WI38 (cell line): Measurements from ENCODE around the gene NRROS.

Experiments
- H3K4me3 ChIP-seq: 2 replicates; pipeline ENCODE4 v1.5.1; 2011; ENCODE audit warnings: low read depth, mild to moderate bottlenecking, control low read depth, low read length
- TF ChIP-seq, protein P1 (sequence below): IDR thresholded peaks from 2 replicates; pipeline ENCODE4 v1.5.1; 2012; ENCODE audit warnings: low read depth, mild to moderate bottlenecking, control low read depth, low read length

NRROS gene

DNA sequence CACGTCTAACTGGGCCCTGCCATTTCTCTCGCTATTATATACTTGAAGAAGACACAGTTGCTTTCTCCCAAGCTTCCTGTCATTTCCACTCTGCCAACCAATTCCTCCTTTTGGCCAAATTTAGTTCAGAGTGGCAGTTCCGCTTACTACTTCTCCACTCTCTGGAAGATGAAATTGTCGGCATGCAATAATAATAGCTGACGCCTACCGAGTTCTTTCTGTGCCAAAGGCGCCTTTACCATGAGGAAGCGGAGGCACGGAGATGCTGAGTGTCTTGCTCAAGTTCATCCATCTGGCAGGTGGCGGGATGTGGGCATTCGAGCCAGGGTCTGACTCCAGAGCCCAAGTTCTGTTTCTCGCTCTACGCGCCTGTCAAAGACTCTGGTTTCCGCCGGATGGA lies 14.6 kb upstream of the NRROS start:
- no peak overlapping the region for H3K4me3 ChIP-seq
- TF ChIP-seq, protein P1, sequence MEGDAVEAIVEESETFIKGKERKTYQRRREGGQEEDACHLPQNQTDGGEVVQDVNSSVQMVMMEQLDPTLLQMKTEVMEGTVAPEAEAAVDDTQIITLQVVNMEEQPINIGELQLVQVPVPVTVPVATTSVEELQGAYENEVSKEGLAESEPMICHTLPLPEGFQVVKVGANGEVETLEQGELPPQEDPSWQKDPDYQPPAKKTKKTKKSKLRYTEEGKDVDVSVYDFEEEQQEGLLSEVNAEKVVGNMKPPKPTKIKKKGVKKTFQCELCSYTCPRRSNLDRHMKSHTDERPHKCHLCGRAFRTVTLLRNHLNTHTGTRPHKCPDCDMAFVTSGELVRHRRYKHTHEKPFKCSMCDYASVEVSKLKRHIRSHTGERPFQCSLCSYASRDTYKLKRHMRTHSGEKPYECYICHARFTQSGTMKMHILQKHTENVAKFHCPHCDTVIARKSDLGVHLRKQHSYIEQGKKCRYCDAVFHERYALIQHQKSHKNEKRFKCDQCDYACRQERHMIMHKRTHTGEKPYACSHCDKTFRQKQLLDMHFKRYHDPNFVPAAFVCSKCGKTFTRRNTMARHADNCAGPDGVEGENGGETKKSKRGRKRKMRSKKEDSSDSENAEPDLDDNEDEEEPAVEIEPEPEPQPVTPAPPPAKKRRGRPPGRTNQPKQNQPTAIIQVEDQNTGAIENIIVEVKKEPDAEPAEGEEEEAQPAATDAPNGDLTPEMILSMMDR, result no peak

DNA sequence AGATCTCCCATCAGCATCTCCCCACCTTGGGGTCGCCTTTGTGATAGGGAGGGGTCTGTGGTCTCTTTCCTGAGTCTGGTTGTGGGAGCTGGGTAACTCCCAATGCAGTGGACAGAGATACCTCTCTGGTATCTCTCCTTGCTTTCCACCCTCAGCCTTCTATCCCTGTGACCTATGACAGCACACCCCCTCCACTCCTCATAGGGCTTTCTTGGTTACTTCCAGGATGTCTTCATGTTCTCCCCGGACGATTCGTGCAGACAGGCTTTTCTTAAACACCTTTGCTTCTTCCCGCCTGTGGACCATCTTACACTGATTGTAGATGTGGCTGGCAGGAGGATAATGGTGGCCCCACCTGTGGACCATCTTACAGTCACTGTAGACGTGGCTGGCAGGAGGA lies 14.2 kb upstream of the NRROS start:
- no peak overlapping the region for H3K4me3 ChIP-seq
- TF ChIP-seq, protein P1, result no peak

- TF ChIP-seq, protein P1, result no peak
- no peak overlapping the region for H3K4me3 ChIP-seq
These were observed 11.6 kb upstream of the NRROS start for GRCh38 chr3:196627918-196628231.

DNA sequence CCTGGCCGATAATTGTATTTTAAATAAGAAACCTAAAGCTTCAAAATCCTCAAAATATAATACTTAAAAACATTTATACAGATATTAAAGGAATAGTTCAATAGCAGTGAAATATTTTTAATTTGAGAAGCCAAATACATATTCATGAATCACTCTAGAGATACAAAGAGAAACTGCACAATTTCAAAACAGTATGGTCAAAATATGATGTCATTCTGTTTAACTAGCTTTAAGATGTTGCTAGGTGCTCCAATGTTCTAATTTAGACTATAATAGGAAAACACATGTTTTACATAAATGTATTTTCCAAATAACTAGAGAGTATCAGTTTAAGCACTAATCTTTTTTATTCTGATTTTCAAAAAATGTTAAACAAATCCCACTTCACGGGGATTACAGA lies 10.3 kb upstream of the NRROS start:
- no peak overlapping the region for H3K4me3 ChIP-seq
- TF ChIP-seq, protein P1, result no peak

GRCh38 chr3:196631682-196632045 lies 7.8 kb upstream of the NRROS start:
- TF ChIP-seq, protein P1, result no peak

DNA sequence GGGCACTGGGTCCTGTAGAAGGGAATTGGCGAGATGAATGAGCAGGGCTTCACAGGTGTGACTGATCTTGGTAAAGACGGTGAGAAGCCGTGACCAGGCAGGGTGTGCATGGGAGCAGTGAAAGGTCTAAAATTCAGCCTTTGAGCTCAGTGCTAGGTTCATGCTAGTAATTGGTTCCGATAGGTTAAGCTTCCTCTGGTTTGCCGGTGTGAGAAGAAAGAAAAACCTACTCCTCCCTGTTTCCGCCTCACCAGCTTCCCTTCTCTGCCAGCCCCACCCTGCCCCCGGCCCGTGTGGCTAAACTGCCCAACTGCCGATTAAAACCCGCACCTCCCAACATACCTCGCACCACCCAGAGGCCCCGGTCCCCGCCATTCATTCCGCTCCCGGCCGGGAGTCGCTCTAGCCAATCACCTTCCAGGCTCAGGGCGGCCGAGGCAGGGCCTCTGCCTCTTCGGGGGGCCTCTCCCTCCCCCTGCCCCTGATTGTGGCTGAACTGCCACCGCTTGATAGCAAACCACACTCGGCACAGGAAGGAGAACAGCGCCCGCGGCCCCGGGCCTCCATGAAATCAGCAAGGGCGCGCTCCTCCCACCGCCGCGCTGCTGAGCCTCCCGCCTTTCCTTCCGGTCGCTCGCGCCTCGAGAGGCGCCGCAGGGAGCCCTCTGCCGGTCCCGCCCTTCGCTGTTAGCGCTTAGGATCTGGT lies 7.3 kb upstream of the NRROS start:
- TF ChIP-seq, protein P1, result peak; percentile 10; the same call in 1 of the 2 replicates
- peak overlapping the region; percentile 70 for H3K4me3 ChIP-seq

More at GRCh38 chr3:196631682-196632045, 7.8 kb upstream of the NRROS start:
- H3K4me3 ChIP-seq, result peak overlapping the region; percentile 70

GRCh38 chr3:196633555-196634151 lies 5.8 kb upstream of the NRROS start:
- no peak overlapping the region for H3K4me3 ChIP-seq
- TF ChIP-seq, protein P1, result no peak
